ENCODE data around the gene MYO15B.
"Not testable (repeated sequence)": the region's sequence is repeated elsewhere in the genome, so short reads cannot be mapped to it uniquely, and the experiment has no call there.

MYO15B gene

DNA sequence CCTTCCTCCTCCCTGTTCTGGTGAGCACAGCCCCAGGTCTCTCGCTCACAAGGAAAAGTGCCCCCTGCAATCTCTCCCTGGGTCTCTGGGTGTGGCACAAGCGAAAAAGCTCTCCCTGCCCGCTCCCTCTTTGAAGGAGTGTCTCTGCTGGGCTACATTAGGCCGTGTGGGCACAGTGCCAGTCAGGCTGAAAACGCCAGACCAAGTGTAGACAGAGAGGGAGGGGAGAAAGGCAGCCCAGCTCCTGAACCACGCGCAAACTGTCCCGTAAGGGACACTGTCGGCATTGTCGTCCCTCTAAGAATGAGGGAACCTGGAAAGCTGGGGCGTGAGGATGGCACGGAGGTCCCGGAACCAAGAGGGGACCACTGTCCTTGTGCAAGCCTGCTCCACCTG is 49.5 kb downstream of the MYO15B start:
- DNase-seq, result no peak

DNA sequence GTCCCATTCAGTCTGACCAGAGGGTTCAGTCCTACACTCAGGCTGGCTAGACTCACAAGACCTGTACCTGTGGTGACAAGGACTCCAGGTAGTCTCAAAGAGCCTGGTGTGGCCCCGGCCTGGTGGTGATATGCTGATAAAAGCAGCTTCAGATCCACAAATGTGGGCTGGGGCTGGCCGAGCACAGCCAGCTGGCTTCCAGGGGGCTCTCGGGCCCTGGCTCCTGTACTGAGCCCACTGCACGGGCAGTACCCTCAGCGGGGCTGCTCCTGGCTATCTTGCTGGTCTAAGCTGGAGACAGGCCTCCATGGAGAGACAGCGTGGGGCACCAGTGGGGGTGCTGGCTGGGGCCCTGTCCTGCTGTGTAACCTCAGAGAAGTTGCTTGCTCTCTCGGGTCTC is 50.0 kb downstream of the MYO15B start:
- TF ChIP-seq EZH2 (IDR thresholded peaks at IDR 0.05; ENCODE audit: borderline replicate concordance, low read depth, low read length, severe bottlenecking), result no peak
- TF ChIP-seq, protein P1, sequence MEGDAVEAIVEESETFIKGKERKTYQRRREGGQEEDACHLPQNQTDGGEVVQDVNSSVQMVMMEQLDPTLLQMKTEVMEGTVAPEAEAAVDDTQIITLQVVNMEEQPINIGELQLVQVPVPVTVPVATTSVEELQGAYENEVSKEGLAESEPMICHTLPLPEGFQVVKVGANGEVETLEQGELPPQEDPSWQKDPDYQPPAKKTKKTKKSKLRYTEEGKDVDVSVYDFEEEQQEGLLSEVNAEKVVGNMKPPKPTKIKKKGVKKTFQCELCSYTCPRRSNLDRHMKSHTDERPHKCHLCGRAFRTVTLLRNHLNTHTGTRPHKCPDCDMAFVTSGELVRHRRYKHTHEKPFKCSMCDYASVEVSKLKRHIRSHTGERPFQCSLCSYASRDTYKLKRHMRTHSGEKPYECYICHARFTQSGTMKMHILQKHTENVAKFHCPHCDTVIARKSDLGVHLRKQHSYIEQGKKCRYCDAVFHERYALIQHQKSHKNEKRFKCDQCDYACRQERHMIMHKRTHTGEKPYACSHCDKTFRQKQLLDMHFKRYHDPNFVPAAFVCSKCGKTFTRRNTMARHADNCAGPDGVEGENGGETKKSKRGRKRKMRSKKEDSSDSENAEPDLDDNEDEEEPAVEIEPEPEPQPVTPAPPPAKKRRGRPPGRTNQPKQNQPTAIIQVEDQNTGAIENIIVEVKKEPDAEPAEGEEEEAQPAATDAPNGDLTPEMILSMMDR (IDR thresholded peaks at IDR 0.05; ENCODE audit: borderline replicate concordance, extremely low read depth, low read length, poor library complexity, severe bottlenecking), result no peak
- DNase-seq (no peak), ATAC-seq (ENCODE audit: insufficient read depth, low read depth) (no peak)
- peaks cover 20% of the 10 kb centered on the region for H4K20me1 ChIP-seq (ENCODE audit: insufficient read depth, low read length)
- H3K27ac ChIP-seq (ENCODE audit: low read length), result no peak overlapping the region
- H3K4me2 ChIP-seq (ENCODE audit: insufficient read depth, low read length), result no peak overlapping the region
- H3K9me3 ChIP-seq (ENCODE audit: insufficient read depth, low read length, severe bottlenecking), result no peaks in the 10 kb centered on the region
- no peak overlapping the region for H3K9ac ChIP-seq (ENCODE audit: low read depth, low read length)
- H3K4me1 ChIP-seq (ENCODE audit: insufficient read depth, low read length), result peaks cover 12% of the 10 kb centered on the region
- H3K79me2 ChIP-seq (ENCODE audit: insufficient read depth, low read length), result no peaks in the 10 kb centered on the region
- no peak overlapping the region for H3K4me3 ChIP-seq (ENCODE audit: low read depth in 1 of 2, low read length in 2 of 2)
- H3K27me3 ChIP-seq (ENCODE audit: insufficient read depth, low read length, poor library complexity), result no peaks in the 10 kb centered on the region
- no peak overlapping the region for H2AFZ ChIP-seq (ENCODE audit: low read depth, low read length)
- peaks cover 5% of the 10 kb centered on the region; the same call in 1 of the 2 replicates for H3K36me3 ChIP-seq (ENCODE audit: insufficient read depth, low read length)

More for the DNA sequence above, 49.5 kb downstream of the MYO15B start:
- H3K27ac ChIP-seq (ENCODE audit: low read length), result no peak overlapping the region
- ATAC-seq (ENCODE audit: insufficient read depth, low read depth), result no peak
- H3K4me1 ChIP-seq (ENCODE audit: insufficient read depth, low read length), result peaks cover 12% of the 10 kb centered on the region
- no peaks in the 10 kb centered on the region for H3K27me3 ChIP-seq (ENCODE audit: insufficient read depth, low read length, poor library complexity)
- H3K36me3 ChIP-seq (ENCODE audit: insufficient read depth, low read length), result peaks cover 6% of the 10 kb centered on the region
- no peak overlapping the region for H3K4me3 ChIP-seq (ENCODE audit: low read depth in 1 of 2, low read length in 2 of 2)
- TF ChIP-seq, protein P1 (IDR thresholded peaks at IDR 0.05; ENCODE audit: borderline replicate concordance, extremely low read depth, low read length, poor library complexity, severe bottlenecking), result no peak
- TF ChIP-seq EZH2 (IDR thresholded peaks at IDR 0.05; ENCODE audit: borderline replicate concordance, low read depth, low read length, severe bottlenecking), result no peak
- peaks cover 22% of the 10 kb centered on the region for H4K20me1 ChIP-seq (ENCODE audit: insufficient read depth, low read length)
- H3K79me2 ChIP-seq (ENCODE audit: insufficient read depth, low read length), result no peaks in the 10 kb centered on the region
- H2AFZ ChIP-seq (ENCODE audit: low read depth, low read length), result no peak overlapping the region
- no peak overlapping the region for H3K9ac ChIP-seq (ENCODE audit: low read depth, low read length)
- H3K9me3 ChIP-seq (ENCODE audit: insufficient read depth, low read length, severe bottlenecking), result no peaks in the 10 kb centered on the region
- no peak overlapping the region for H3K4me2 ChIP-seq (ENCODE audit: insufficient read depth, low read length)

DNA sequence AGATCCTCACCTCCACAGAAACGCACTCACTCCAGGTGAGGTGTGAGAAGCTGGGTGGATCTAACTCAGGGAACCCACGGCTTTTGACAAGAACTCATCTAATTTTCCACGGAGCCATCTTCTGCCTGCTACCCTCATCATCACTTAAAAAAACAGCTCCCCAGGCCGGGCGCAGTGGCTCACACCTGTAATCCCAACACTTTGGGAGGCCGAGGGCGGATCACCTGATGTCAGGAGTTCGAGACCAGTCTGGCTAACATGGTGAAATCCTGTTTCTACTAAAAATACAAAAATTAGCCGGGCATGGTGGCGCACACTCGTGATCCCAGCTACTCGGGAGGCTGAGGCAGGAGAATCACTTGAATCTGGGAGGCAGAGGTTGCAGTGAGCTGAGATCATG is 50.4 kb downstream of the MYO15B start:
- not testable (repeated sequence) for ATAC-seq (ENCODE audit: insufficient read depth, low read depth); H3K4me2 ChIP-seq (ENCODE audit: insufficient read depth, low read length)

DNA sequence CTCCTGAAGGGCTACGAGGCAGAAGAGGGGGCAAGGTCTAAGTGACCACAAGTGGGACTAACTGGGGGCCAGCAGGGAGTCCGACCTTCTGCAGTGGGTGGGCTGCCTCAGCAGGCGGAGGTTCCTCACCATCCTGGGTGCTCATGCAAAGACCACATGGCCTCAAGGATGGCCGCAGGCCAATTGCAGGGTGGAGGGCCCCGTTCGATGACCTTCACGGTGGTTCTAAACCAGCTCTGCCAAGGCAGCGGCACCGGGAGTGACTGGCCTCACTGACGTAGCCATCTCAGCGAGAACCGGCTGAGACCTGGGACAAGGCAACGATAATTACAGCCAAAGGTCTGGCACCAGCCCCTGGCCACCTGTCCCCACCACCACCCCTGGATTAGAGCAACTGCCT is 51.3 kb downstream of the MYO15B start:
- DNase-seq, result no peak
- Histone ChIP-seq H3K9ac (ENCODE audit: low read depth, low read length) (no peak overlapping the region), H3K4me2 (ENCODE audit: insufficient read depth, low read length) (no peak overlapping the region)

More for the DNA sequence above, 50.4 kb downstream of the MYO15B start:
- Histone ChIP-seq H4K20me1 (ENCODE audit: insufficient read depth, low read length) (peaks cover 16% of the 10 kb centered on the region), H3K4me1 (ENCODE audit: insufficient read depth, low read length) (peaks cover 11% of the 10 kb centered on the region)
- H3K27ac ChIP-seq (ENCODE audit: low read length); DNase-seq; H3K4me3 ChIP-seq (ENCODE audit: low read depth in 1 of 2, low read length in 2 of 2); H3K9me3 ChIP-seq (ENCODE audit: insufficient read depth, low read length, severe bottlenecking); H3K27me3 ChIP-seq (ENCODE audit: insufficient read depth, low read length, poor library complexity); H3K79me2 ChIP-seq (ENCODE audit: insufficient read depth, low read length); H3K36me3 ChIP-seq (ENCODE audit: insufficient read depth, low read length); H2AFZ ChIP-seq (ENCODE audit: low read depth, low read length); H3K9ac ChIP-seq (ENCODE audit: low read depth, low read length): not testable (repeated sequence)

More for the DNA sequence above, 51.3 kb downstream of the MYO15B start:
- Histone ChIP-seq H3K4me1 (ENCODE audit: insufficient read depth, low read length) (peaks cover 4% of the 10 kb centered on the region; the same call in 1 of the 2 replicates), H3K27ac (ENCODE audit: low read length) (no peak overlapping the region), H4K20me1 (ENCODE audit: insufficient read depth, low read length) (peaks cover 9% of the 10 kb centered on the region), H3K79me2 (ENCODE audit: insufficient read depth, low read length) (no peaks in the 10 kb centered on the region), H2AFZ (ENCODE audit: low read depth, low read length) (no peak overlapping the region), H3K27me3 (ENCODE audit: insufficient read depth, low read length, poor library complexity) (no peaks in the 10 kb centered on the region), H3K4me3 (ENCODE audit: low read depth in 1 of 2, low read length in 2 of 2) (no peak overlapping the region), H3K9me3 (ENCODE audit: insufficient read depth, low read length, severe bottlenecking) (no peaks in the 10 kb centered on the region), H3K36me3 (ENCODE audit: insufficient read depth, low read length) (peaks cover 5% of the 10 kb centered on the region; the same call in 1 of the 2 replicates)
- no peak for TF ChIP-seq EZH2 (IDR thresholded peaks at IDR 0.05; ENCODE audit: borderline replicate concordance, low read depth, low read length, severe bottlenecking)
- TF ChIP-seq, protein P1 (IDR thresholded peaks at IDR 0.05; ENCODE audit: borderline replicate concordance, extremely low read depth, low read length, poor library complexity, severe bottlenecking), result no peak
- no peak for ATAC-seq (ENCODE audit: insufficient read depth, low read depth)
